Tongue (tissue), 2 donors: ENCODE results near the gene SRP68. TPM values are rescaled to one million over a fixed set of nuclear protein-coding genes. Genes with fewer than 3 reads are reported as not detected.
A peak's percentile ranks its signal among the peaks of the same experiment; 100 is the strongest.

Experiments
- DNase-seq: peaks from one replicate; pipeline ENCODE4 v3.0.0-alpha.2; 2015
- total RNA-seq: library from RNA; depleted of rRNA; stranded (reverse); fragments of >200 nt; gene quantifications from one replicate; pipeline ENCODE4 v1.2.3, GENCODE V29; 2014

The SRP68 gene
- total RNA-seq = 50.0 TPM

DNA sequence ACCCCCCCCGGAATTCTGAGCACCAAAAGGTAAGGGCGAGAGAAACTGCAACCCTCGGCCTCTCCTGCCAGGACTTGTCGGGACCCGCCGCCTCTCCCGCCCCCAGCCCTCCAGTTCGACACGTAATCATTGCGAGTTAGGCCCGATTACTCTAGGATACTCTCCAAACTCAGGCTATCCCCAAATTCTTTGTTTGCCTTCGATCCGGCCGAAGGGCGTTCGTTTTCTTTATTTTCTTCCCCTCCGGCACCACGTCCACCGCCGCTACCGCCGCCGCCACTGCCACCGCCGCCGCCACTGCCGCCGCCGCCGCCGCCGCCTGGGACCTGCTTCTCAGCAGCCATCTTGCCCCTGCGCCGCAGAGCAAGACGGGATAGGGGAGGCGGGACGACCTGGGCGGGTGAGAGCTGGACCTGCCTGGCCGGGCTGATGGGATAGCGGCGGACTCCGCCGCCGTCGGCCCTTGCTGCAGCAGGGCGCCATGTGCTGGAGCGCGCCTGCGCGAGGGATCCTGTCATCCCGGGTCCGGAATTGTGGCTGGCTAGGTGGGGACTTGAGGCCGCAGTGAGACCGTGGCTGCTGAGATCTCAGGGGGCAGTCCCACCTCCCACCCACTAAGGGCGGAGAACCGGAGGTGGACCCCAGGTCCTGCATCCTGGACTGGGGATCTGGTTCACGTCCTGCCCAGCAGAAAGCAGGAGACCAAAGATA, at the start of gene SRP68:
SRP68 (minus strand) TSS at position 370 of the 711 bp plus-strand sequence; CDS start at position 344, 26 bp downstream.
- DNase-seq = peak; percentile 96

DNA sequence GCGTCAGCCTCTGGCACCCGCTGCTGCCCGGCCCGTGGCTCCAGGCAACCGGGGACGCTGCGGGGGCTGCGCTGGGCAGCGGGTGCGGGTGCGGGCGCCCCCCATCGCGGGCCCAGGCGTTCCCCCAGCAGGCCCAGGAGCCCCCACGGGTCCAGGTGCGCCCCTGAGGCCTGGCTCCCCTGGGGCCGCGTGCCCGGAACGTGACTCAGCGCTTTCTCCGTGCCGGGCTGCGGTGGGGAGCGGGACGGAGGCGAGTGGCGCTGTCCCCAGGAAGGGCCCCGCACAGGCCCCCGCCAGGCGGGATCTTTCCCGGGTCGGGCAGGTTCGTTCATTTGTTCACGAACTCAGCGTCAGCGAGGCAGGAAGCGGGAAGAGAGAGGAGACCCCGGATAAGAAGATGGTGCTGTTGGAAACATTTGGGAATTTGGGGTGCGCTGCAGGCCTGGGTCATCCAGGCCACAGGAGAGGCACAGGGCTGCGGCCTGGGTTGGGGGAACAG, 49.7 kb upstream of the SRP68 start:
- no peak for DNase-seq

DNA sequence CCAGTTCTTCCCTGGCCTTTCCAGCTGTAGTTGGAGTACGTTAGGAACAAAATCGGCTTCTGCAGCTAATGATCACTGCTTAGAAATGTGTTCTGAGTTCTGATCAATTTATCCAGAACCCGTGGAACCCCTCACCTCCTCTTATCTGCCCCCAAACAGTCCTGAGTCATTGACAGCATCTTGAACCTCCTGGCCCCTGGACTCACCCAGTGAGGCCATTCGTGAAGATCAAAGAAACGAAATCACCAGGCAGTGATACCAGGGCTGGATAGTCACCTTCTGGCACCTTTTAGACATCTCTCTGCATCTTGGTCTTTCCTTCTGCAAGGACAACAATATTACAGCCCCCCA, 48.3 kb upstream of the SRP68 start:
- no peak for DNase-seq

DNA sequence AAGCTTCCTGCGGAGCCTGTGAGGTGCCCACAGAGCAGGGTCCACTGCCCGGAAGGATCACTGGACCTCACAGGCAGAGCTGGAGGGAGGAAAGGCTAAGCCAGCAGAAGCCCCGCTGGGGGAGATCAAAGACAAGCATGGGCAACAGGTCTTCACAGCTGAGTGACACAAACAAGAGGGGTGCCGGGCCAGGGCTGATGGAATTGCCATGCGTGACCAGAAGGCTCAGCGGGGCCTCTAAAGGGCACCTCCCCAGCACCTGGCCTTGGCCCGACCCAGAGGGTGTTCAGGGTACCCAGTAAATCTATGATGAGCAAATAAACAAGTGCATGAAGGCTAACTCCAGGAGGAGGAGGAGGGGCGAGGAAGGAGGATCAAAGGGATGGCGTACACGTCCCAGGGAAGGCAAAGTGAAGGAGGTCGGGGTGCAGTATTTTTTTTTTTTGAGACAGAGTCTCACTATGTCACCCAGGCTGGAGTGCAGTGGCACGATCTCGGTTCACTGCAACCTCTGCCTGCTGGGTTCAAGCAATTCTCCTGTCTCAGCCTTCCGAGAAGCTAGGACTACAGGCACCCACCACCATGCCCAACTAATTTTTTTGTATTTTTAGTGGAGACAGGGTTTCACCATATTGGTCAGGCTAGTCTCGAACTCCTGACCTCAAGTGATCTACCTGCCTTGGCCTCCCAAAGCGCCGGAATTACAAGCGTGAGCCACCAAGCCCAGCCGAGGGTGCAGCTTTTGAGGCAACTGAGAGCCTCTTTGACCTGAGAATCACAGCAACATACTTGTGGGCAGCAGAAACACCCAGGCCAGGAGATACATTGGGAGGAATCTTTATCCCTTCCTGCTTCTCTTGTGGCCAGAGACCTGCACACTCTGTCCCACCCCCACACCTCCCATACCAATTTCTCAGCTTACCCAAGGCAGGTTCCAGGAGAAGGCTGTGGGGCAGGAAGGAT, 47.4 kb upstream of the SRP68 start:
- DNase-seq = no peak

DNA sequence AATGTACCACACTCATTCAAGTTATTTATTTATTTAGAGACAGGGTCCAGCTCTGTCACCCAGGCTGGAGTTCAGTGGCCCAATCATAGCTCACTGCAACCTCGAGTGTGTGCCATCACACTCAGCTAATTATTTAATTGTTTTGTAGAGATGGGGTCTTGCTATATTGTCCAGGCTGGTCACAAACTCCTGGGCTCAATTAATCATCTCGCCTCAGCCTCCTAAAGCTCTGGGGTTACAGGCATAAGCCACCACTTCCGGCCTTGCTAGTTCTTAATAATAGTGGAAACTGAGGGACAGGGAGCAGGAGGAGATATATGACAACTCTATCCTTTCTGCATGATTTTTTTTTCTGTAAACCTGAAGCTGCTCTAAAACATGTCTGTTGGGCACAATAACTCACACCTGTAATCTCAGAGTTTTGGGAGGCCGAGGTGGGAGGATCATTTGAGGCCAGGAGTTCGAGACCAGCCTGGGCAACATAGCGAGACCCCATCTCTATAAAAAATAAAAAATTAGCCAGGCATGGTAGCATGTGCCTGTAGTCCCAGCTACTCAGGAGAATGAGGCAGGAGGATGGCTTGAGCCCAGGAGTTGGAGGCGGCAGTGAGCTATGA, 42.9 kb upstream of the SRP68 start:
- no peak for DNase-seq

DNA sequence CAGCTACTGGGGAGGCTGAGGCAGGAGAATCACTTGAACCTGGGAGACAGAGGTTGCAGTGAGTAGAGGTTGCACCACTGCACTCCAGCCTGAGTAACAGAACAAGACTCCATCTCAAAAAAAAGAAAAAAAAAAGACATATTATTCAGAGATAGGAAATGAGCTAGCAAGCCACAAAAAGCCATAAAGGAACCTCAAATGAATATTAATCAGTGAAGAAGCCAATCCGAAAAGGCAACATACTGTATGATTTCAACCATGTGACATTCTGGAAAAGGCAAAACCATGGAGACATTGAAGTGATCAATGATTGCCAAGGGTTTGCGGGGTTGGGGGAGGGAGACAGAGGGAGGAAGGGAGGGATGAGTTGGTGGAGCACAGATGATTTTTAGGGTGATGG, 39.6 kb upstream of the SRP68 start:
- no peak for DNase-seq

DNA sequence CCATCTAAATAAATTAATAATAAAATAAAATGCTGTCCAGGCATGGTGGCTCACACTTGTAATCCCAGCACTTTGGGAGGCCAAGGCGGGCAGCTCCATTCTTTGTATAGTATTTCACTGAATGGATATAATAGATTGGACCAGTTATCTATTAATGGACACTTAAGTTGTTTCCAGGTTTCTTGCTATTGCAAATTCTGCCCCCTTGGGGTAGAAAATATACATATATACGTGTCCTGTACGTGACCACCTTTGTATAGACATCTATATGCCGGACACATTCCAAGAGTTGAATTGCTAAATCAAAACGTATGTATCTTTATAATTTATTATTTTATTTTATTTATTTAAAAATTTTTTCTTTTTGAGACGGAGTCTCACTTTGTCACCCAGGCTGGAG, 35.2 kb upstream of the SRP68 start:
- DNase-seq = no peak

DNA sequence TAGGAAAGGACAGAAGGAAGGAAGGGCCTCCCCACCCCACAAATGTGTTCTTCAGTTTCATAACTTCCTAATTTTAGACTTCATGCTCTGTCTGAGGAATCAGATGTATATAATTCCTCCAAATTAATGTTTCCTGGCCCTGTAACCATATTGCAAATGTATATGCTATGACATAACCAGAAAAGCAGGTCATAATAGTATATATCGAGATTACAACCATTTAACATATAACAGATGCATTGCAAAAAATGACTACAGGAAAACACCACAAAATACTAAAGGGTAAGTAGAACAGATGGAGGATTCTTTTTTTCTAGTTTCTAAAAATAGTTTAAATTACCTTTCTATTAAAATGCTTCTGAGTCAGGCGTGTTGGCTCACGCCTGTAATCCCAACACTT, 34.4 kb upstream of the SRP68 start:
- DNase-seq = peak; percentile 33

DNA sequence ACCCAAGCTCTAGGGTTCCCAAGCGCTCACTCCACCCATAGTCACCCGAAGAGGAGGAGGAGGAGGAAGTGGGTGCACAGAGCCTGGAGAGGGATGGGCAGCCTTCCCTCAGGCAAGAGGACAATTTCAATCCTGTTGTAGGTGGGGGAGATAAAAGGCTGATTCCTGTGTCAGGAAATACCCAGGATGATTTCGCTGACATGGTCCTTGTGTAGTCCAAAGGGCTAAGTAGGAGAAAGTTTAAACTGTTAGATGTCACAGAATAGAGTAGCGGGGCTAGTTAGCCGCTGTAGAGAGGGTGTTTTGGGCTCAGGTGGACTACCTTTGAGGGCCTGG, 32.5 kb upstream of the SRP68 start:
- no peak for DNase-seq

DNA sequence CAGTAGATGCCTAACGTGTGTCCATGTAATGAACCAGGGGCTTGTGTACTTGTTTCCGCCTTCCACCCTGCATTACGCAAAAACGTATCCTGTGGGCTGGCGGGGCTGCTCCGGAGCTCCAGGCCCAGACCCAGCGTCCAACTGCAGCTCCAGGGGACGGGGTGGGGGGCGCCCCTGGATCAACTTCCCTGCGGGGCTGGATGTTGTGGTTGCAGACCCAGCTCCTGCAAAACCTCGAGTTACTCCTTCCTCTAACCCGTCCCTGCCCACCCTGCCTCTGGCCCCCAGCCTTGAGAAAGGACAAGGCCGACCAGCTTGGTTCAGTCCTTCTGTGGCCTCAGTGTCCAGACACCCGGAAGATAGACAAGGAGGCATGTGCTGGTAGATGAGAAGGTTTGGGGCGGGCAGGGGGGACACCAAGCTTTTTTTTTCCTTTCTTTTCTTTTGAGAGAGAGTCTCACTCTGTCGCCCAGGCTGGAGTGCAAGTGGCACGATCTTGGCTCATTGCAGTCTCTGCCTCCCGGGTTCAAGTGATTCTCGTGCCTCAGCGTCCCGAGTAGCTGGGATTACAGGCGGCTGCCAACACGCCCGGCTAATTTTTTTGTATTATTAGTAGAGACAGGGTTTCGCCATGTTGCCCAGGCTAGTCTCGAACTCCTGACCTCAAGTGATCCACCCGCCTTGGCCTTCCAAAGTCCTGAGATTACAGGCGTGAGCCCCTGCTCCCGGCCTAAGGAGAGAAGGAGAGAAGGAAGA, 32.0 kb upstream of the SRP68 start:
- DNase-seq = no peak

DNA sequence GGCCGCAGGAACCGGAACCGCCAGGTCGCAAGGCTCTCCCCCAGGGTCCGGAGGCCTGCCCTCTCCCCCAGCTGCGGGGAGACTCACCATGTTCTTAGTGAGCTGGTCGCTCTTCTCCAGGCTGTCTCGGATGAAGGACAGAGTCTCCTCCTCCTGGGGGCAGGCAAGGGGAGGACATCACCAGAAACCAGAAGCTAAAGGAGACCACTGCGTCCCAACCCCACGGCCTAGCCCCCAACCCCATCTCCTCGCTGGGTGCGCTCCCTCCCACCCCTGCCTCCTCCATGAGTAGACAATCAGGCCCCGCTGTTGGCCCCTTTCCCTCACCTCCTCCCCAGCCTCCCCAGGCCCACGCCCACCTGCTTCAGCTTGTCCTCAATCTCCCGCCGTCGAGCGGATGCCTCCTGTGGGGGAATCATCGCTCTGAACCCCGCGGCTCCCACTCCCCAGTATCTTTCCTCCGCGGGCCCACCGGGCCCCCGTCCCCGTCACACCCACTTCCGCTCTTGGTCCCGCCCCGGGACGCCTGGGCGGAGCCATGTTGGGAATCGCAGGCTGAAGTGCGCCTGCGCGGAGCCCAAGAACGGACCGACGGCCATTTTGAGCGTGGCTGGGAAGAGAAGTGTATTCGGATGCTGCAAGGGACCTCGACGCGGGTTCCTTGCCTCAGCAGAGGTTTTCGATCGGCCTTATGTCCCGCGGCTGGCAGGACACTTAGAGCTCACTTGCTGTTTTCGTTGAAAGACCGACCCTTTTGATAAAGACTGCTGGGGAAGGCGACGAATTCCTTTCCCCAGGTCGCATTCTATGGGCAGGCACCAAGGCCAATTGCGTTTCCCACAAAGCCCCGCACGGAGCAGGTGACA, 31.2 kb upstream of the SRP68 start, which contains the start of gene EXOC7:
EXOC7 (minus strand) TSS at position 514 of the 866 bp plus-strand sequence; CDS start at position 419, 95 bp downstream.
- DNase-seq = peak; percentile 98

DNA sequence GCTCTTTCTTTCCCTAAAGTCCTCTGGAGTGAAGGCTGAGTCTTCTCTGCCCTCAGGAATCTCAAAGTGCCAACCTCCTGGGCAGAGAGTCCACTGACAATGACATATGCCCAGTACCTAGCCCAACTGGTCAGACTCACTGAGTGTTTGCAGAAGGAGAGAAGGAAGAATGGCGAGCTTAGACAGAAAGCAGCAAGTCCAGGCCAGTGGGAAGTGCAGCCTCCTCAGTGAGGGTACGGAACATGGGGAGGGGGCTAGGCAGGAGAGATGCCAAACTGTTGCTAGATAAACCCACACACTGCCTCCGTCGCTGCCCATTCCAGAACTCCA, 30.6 kb upstream of the SRP68 start:
- no peak for DNase-seq

DNA sequence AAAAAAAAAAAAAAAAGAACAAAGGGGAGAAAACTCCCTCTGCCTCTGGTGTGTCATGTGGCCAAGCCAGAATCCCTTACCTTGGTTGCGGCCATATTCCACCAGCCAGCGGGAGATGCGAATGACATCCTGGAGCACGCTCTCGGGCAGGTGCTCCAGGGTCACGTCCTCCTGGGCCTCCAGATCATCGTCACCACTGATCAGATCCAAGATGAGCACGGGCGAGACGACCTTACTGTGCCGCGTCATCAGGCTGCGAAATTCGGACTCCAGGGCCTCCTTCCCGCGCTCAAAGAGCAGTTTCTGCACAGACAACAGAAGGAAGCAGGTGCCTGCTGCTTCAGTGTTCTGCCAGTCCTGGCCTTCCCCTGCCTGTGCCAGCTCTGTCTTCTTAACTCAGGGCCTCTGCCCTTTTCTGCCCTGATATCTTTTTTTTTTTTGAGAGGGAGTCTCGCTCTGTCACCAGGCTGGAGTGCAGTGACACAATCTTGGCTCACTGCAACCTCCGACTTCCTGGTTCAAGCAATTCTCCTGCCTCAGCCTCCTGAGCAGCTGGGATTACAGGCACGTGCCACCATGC, 25.5 kb upstream of the SRP68 start:
- no peak for DNase-seq

DNA sequence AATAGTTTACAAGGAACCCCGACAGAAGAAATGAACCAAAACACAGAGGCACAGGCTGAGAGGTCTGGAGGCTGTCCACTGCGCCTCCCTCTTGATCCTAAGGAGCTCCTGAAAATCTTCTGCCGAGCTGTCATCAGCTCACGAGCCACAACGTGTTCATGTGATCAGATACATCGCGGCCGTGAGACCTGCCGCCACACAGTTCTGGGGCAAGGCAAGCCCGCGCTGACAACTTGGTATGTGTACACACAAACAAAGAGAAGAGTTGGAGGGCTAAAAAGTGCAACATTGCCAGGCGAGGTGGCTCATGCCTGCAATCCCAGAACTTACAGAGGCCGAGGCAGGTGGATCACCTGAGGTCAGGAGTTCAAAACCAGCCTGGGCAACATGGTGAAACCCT, 23.6 kb upstream of the SRP68 start:
- DNase-seq = no peak

DNA sequence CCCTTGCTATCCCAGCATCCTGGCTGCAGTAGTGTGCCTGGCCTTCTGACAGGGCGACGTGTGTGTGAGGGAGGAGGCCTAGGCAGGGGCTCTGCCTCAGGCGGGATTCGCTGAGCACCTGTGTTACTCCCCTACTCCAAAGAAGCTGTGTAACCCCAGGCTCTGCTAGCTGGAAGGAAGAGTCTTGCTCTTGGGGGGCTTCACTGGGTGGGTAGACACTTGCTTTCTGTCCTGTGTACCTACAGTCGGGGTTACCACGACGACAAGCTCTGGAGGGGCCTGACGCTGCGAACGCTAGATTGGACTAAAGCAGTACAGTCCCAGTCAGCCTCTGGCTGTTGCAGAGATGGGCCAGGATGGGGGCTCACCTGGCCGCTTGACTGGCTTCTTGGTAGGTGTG, 21.7 kb upstream of the SRP68 start:
- no peak for DNase-seq

DNA sequence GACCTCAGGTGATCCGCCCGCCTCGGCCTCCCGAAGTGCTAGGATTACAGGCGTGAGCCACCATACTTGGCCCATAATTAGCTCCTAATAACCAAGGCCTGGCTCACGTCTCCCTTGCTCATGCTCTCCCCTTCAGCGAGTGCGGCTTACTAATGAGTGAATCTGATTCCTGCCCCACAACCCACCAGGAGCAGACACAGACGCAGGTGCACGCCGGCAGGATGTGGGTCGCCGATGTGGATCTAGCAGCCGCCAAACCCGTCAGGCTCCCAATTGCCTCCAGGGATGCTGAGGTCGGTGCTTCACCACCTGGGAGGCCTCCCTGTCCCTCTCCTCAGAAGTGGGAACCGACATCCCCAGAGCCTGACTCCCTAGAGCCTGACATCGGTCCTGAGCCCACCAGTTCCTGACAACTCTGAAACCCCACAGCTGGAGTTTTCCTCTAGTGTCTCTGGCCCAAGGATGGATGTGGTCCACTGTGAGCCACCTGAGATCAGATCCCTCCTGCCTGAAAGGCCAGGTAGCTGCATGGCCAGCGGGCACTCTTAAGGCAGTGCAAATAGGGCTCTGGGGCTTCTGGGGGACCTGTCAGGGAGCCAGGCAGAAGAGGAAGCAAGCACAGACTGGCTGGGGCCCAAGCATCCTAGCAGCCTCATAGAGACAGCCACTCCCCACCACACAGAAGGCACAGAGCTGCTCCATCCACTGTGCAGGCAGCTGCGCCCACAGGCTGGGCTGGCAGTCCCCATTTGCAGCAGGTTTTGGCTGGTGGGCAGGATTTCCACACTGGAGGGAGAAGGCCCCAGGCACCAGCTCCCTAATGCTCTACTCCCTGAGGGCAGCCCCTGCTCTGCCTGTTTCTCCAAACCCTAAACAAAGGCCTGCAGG, 20.5 kb upstream of the SRP68 start:
- DNase-seq = no peak

DNA sequence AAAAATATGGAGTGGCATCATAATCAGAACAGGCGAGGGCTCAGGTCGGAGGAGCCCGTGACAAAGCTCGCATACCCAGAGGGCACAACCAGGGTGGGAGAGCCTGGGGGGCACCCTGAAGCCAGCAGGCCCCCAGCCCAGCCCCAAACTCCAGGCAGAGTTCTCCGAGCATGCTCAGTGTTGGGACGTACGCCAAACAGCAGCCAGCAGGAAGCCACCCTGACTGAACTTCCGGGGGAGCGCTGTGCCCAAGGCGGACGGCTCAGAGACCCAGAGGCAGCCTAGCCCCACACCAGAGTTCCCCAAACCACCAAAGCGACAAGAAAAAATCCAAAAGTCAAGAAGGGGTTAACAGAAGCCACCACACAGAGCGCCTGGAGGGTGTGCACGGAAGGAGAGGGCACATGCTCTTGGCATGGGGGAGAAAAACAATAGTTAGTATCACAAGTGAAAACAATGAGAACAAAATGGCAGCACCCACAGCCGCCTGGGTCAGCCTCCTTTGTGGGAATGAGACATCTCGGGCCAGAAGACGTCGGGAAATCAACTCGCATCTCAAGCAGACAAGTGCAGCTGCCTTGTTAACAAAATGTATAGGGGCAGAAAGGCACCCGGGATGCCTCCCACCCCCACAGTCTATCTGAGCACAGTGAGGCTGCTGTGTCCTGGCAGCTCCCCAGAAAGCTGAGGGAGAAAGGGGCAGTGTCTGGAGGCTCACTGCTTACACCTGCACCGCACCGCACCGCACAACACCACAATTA, 19.4 kb upstream of the SRP68 start:
- no peak for DNase-seq

DNA sequence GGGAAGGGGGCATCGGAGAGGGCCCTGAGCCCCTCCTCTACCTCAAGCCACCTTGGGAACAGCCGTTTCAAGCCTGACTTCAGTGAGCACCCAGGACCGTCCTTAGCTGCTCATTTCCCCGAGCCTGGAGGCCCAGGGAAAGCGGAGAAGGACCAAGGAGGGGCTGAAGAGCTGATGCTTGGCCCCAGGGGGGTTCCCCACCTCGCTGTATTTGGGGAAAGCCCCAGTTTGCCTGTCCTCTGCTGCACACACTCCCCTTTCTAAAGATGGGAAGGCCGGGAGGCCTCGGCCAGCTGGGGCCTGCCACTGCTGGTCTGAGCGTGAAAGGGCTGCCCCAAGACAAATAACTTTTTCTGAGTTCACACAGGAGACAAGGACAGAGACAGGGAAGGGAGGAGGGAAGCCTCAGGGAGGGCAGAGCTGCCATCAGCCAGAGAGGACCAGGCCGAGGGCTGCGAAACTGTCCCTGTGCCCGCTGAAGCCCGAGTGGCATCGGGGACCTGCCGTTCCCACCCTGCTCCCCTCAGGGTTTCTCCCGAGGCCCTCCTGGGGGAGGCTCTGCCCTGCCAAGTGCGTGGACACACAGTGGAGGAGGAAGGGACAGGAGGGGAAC, 18.3 kb upstream of the SRP68 start:
- no peak for DNase-seq
